HL-60 (cell line): ENCODE measurements around the gene PGM5.

ENCODE experiments used
- DNase-seq, 2 experiments: peaks; one replicate each; pipeline ENCODE4 v3.0.0-alpha.2; 2010 to 2020; ENCODE audit warnings: low read depth in 1 of 2, low spot score in 1 of 2
- H3K27ac ChIP-seq: fragments of 250-450 bp; sonication (Bioruptor Pico); replicated peaks from 2 replicates; pipeline ENCODE4 v1.5.1; 2020; ENCODE audit warnings: mild to moderate bottlenecking, moderate library complexity
- H3K27me3 ChIP-seq: fragments of 250-450 bp; sonication (Bioruptor Pico); 2 replicates; pipeline ENCODE4 v1.5.1; 2021; ENCODE audit warnings: mild to moderate bottlenecking, moderate library complexity; ENCODE audit not compliant: insufficient read depth, poor library complexity, severe bottlenecking
- H3K4me3 ChIP-seq: replicated peaks from 2 replicates; pipeline ENCODE4 v1.5.1; 2011; ENCODE audit warnings: mild to moderate bottlenecking, control low read depth, low read length; ENCODE audit not compliant: insufficient read depth
- GABPA ChIP-seq: IDR thresholded peaks from 2 replicates; pipeline ENCODE4 v1.6.1; 2012; ENCODE audit warnings: low read depth
- POLR2AphosphoS5 ChIP-seq: IDR thresholded peaks from 2 replicates; pipeline ENCODE4 v1.6.1; 2012; ENCODE audit warnings: low read depth
- SPI1 ChIP-seq: IDR thresholded peaks from 2 replicates; pipeline ENCODE4 v1.6.1; 2012; ENCODE audit warnings: low read depth, mild to moderate bottlenecking, borderline replicate concordance
- TF ChIP-seq, protein P1 (sequence below): IDR thresholded peaks from one replicate; pipeline ENCODE4 v1.5.1; 2011; ENCODE audit warnings: low read length, control low read depth, inconsistent platforms; ENCODE audit not compliant: insufficient read depth
- TF ChIP-seq, protein P2 (sequence below): IDR thresholded peaks from 2 replicates; pipeline ENCODE4 v1.6.1; 2012; ENCODE audit warnings: low read depth; ENCODE audit not compliant: insufficient replicate concordance

Gene PGM5

DNA sequence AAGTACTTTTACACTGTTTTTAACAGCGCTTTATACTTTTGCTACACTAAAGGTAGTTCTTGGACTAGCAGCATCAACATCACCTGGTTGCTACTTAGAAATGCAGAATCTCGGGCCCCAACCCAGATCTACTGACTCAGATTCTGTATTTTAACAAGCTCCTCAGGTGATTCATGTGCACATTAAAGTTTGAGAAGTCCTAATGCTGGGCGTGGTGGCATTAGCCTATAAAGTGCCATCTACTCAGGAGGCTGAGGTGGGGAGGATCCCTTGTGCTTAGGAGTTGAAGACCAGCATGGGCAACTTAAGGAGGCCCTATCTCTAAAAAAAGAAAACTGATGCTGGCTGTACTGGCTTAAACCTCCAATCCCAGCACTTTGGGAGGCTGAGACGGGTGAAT is 157.6 kb downstream of the PGM5 start:
- no peak overlapping the region for H3K4me3 ChIP-seq
- TF ChIP-seq GABPA (no peak), POLR2AphosphoS5 (no peak), SPI1 (no peak)
- TF ChIP-seq, protein P1, sequence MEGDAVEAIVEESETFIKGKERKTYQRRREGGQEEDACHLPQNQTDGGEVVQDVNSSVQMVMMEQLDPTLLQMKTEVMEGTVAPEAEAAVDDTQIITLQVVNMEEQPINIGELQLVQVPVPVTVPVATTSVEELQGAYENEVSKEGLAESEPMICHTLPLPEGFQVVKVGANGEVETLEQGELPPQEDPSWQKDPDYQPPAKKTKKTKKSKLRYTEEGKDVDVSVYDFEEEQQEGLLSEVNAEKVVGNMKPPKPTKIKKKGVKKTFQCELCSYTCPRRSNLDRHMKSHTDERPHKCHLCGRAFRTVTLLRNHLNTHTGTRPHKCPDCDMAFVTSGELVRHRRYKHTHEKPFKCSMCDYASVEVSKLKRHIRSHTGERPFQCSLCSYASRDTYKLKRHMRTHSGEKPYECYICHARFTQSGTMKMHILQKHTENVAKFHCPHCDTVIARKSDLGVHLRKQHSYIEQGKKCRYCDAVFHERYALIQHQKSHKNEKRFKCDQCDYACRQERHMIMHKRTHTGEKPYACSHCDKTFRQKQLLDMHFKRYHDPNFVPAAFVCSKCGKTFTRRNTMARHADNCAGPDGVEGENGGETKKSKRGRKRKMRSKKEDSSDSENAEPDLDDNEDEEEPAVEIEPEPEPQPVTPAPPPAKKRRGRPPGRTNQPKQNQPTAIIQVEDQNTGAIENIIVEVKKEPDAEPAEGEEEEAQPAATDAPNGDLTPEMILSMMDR = no peak
- TF ChIP-seq, protein P2, sequence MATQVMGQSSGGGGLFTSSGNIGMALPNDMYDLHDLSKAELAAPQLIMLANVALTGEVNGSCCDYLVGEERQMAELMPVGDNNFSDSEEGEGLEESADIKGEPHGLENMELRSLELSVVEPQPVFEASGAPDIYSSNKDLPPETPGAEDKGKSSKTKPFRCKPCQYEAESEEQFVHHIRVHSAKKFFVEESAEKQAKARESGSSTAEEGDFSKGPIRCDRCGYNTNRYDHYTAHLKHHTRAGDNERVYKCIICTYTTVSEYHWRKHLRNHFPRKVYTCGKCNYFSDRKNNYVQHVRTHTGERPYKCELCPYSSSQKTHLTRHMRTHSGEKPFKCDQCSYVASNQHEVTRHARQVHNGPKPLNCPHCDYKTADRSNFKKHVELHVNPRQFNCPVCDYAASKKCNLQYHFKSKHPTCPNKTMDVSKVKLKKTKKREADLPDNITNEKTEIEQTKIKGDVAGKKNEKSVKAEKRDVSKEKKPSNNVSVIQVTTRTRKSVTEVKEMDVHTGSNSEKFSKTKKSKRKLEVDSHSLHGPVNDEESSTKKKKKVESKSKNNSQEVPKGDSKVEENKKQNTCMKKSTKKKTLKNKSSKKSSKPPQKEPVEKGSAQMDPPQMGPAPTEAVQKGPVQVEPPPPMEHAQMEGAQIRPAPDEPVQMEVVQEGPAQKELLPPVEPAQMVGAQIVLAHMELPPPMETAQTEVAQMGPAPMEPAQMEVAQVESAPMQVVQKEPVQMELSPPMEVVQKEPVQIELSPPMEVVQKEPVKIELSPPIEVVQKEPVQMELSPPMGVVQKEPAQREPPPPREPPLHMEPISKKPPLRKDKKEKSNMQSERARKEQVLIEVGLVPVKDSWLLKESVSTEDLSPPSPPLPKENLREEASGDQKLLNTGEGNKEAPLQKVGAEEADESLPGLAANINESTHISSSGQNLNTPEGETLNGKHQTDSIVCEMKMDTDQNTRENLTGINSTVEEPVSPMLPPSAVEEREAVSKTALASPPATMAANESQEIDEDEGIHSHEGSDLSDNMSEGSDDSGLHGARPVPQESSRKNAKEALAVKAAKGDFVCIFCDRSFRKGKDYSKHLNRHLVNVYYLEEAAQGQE = no peak
- no peak for DNase-seq
- H3K27ac ChIP-seq = no peak overlapping the region
- H3K27me3 ChIP-seq = no peaks in the 10 kb centered on the region

DNA sequence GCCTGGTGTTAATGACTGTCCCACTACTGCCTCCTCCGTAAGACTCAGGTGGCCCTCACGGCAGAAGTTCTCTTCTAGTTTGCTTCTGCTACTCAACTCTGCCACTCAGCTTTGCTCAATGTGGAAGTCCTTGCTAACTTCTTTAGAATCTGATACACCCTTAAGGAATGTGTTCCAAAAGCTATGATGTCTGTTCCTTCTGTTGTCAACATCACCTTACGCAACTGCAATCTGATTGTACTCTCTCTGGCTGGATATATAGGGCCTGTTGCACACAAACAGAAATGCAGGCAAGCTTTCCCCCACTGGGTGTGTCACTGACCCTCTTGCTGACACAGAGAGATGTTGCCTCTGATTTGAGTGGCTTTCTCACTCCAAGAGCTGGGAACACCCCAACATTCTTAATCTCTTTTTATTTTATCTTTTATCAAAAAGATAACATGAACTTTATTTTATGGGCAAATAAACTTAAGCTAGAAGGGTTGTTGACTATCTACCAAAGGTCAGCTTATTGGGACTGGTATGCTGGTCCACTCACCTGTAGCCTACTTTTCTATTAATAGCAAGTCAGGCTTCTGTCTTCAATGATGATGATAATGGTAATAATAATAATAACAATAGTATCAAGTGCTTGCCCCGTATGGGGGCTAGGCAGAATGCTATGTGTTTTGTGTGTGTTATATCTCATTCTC is 159.1 kb downstream of the PGM5 start:
- no peak for DNase-seq
- TF ChIP-seq, protein P2 = no peak
- TF ChIP-seq, protein P1 = no peak
- TF ChIP-seq SPI1 (no peak), POLR2AphosphoS5 (no peak), GABPA (no peak)
- no peak overlapping the region for H3K27ac ChIP-seq
- no peaks in the 10 kb centered on the region for H3K27me3 ChIP-seq
- no peak overlapping the region for H3K4me3 ChIP-seq

DNA sequence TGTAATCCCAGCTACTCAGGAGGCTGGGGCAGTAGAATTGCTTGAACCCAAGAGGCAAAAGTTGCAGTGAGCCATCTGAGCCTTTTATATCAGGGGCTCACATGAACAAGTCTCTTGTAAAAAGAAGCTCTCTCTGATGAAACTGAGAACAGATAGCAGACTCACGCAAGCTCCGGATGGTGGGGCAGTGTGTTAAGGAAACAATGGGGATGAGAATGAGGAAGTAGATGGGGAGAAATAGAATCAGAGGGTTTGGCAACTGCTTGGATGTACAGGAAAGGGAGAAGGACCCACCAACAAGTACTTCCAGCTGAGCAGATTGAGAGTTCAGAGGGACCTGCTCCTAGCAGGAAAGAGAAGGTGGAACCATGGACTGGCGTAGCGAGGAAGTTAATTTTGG is 165.7 kb downstream of the PGM5 start:
- Histone ChIP-seq H3K4me3 (no peak overlapping the region), H3K27me3 (no peaks in the 10 kb centered on the region), H3K27ac (no peak overlapping the region)
- TF ChIP-seq, protein P2 = no peak
- TF ChIP-seq POLR2AphosphoS5 = peak; percentile 37; the same call in 1 of the 2 replicates
- TF ChIP-seq SPI1 = peak; percentile 71; the same call in 1 of the 2 replicates
- DNase-seq = peak; percentile 43 to 86
